GM18507 (cell line): ENCODE data around the gene TMCC1.
A peak's percentile ranks its signal among the peaks of the same experiment; 100 is the strongest.

Experiments
- DNase-seq: peaks from one replicate; pipeline ENCODE4 v3.0.0; 2011; ENCODE audit warnings: low read depth; ENCODE audit not compliant: insufficient read length; ENCODE audit errors: extremely low spot score
- FAIRE-seq: peaks from 2 replicates; lab custom pipeline; 2011; peaks lifted over from hg19 to GRCh38; lab: Jason Lieb, UNC

The TMCC1 gene

GRCh38 chr3:129741794-129742193, 151.7 kb downstream of the TMCC1 start:
- DNase-seq: no peak
- FAIRE-seq: no peak

DNA sequence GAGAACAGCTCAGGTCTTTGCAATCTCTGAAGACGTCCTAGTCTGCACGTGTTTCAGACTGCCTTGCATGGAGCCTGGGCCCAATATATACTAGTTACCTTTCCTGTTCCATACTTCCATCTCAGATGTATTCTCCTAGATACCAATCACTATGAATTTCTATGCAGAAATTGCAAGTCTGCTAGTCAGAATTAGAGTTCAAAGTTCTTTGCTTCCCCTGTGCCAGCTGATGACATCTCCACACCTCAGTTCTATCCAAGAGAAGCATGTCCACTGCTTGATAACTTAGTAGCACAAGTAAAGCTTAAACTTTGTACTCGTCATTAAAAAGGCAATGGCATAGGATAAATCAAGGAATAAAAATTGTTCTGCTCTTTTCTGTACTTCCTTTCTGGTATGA, 153.4 kb downstream of the TMCC1 start:
- FAIRE-seq (no peak), DNase-seq (no peak)

DNA sequence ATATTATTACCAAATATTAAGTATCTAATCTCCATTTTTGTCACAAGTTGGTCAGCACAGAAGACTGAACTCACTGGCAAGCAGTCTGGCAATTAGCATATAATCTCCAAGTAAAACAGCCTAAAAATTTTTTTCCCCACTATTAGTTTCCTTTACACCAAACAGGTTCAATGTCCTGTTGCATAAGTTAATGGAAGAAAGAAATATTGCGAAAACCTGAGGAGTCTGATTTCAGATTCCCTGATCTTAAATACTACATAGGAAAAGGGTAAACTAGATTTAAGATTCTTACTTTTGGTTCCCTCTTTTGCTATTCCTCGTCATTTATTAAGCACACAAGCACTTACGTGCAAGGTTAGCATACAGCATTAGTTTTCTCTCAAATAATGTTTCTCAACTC, 153.9 kb downstream of the TMCC1 start:
- FAIRE-seq: no peak
- no peak for DNase-seq

DNA sequence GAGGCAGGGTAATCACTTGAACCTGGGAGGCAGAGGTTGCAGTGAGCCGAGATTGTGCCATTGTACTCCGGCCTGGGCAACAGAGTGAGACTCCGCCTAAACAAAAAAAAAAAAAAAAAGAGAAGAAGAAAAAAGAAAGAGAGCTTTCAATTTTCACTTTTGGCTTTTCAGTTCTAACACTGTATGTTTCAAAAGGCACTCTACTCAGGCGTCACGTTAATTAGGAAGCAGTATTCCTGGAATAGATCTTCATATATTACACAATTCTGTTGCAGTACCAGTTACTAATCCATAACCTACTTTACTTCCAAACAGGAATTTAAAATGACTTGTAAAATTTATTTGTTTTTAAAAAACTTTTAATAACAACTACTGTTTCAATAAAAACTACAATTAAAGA, 155.3 kb downstream of the TMCC1 start:
- DNase-seq: no peak
- no peak for FAIRE-seq

DNA sequence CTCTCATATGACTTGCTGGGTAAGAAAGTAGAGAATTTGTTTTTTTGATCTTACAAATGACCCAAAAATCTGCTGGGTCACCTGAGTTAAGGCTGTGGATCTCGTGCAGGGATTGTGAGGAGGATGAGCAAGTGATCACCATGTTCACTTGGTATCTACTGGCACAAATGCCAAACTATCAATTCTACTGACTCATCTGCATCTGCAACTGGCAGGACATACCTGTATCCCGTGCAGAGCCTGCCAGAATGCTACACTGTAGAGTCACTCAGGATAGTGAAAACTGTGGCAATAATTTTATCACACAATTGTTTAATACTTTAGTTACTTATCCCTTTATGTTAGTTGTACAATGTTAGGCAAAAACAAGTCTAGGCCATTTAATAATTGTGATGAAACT, 157.4 kb downstream of the TMCC1 start:
- FAIRE-seq: no peak
- no peak for DNase-seq

DNA sequence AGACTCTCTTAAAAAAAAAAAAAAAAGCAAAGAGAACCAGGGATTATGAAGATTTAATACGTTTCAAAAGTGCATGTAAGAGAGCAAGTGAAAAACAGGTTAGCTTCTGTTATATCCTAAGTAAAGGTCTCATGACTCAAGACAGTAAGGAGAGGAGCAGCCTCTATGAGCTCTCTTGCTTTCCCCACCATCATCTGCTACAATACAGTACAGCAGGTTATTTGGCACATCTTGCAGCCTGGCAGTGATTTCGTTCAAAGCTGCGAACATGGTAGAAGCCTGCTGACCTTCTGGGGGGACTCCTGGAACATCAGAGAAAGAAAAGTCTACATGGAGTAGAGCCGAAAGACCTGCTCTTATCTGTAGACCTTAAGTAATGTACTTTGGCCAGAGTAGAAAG, 157.9 kb downstream of the TMCC1 start:
- DNase-seq: no peak
- FAIRE-seq: no peak

DNA sequence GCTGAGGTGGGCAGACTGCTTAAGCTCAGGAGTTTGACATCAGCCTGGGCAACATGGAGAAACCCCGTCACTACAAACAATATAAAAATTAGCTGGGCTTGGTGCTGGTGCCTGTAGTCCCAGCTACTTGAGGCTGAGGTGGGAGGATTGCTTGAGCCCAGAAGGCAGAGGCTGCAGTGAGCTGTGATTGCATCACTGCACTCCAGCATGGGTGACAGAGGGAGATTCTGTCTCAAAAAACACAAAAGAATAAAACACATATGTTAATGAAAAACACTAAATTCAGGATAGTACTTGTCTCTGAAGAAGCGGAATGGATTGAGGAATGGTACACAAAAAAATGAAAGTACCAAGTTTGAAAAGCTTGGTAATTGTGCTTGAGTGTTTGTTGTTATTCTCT, 159.1 kb downstream of the TMCC1 start:
- no peak for FAIRE-seq
- DNase-seq: no peak

GRCh38 chr3:129732200-129732876, 161.2 kb downstream of the TMCC1 start:
- FAIRE-seq (no peak), DNase-seq (no peak)

- FAIRE-seq: no peak
- no peak for DNase-seq
Measured at GRCh38 chr3:129727707-129728106, 165.8 kb downstream of the TMCC1 start.

DNA sequence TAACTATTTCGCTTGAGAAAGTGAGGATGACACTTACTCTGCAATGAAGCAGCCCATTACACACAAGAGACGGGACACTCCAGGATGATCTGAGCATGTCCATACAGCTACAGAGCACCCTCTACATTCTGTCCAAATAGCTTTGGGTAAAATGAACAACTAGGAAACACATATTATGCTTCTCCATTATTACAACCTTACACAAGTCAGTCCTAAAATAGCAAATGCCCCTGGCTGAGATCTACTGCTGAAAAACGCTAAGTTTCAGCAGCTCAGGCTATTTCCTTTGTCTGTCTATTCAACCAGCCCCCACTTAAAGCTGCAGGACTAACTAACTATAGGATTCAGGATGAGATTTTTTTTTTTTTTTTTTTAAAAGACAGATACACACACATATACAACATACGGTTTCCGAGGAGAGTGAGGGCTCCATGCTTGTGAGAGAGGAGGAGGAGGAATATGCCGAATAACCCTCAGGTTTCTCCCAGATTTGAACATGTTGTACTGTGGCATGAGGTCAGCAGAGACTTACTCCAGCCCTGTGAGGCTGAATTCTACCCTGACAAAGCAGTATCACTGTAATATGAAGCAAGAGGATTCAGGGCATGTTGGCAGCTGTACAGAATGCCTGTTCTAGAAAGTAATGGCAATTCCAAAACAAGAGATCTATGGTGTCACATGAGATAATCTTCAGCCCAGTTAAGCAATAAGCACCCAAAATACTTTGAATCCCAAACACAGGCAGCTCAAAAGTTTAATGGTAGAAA, 169.8 kb downstream of the TMCC1 start:
- no peak for DNase-seq
- no peak for FAIRE-seq

- FAIRE-seq (no peak), DNase-seq (no peak)
Measured at GRCh38 chr3:129722527-129722926, 171.0 kb downstream of the TMCC1 start.

- peak; percentile 24 for FAIRE-seq
Measured at GRCh38 chr3:129718201-129718600, 175.3 kb downstream of the TMCC1 start.

GRCh38 chr3:129715854-129716253, 177.7 kb downstream of the TMCC1 start:
- FAIRE-seq: no peak
- DNase-seq: no peak

More at GRCh38 chr3:129718201-129718600, 175.3 kb downstream of the TMCC1 start:
- DNase-seq: no peak

- DNase-seq (no peak), FAIRE-seq (no peak)
Measured at GRCh38 chr3:129708328-129708861, 185.1 kb downstream of the TMCC1 start.

GRCh38 chr3:129705274-129705673, 188.2 kb downstream of the TMCC1 start:
- DNase-seq: no peak
- no peak for FAIRE-seq

GRCh38 chr3:129703913-129704312, 189.6 kb downstream of the TMCC1 start:
- FAIRE-seq (no peak), DNase-seq (no peak)

DNA sequence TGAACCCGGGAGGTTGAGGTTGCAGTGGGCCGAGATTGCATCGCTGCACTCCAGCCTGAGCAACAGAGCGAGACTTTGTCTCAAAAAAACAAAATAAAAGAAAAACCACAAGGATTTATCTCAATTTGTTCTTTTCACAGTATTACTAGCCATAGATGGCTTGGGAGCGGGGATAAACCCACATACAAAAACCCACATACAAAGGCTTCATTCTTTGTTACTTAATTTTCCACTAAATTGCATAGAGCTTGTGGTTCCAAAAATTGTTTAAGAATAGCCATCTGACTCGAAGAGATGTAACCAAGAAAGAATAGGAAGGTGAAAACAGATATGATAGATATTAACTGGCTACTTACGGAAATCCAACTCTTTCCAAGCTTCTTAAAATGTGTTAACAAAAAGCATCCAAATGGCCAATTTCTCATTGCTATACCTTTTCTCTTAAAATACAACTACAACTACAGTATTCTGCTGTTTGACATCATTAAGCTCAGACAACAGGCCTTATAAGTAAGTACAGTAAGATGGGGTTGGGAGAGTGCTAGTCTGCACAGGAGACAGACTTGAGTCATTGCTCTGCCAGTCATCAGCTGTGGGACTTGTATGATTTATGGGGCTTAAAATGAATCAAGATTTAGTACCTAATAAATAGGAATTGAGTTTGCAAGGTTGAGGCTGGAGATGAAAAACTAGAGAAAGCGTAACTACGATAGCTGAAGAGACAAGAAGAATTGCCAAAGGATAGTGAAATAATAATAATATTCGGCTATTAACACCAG, 190.4 kb downstream of the TMCC1 start:
- FAIRE-seq (no peak), DNase-seq (no peak)

DNA sequence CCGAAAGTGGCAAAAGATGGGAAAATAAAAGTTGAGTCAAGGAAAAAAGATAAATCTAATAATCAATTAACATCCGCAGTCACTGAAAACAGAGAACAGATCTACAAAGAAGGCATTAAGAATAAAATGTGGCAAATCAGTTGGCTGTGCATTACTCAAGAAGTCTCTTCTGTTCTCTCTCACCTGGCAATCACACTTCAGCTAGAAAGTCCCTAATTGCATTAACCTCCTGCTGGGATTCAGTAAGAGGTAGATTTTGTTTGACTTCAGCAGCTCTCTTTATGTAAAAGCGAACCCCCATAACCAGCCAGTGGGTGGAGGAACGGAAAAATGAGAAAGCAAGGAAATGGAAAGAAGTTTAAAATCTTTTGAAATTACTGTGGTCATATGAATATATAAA, 192.3 kb downstream of the TMCC1 start:
- DNase-seq (no peak), FAIRE-seq (no peak)

- no peak for DNase-seq
- FAIRE-seq: no peak
Measured at GRCh38 chr3:129699612-129700011, 193.9 kb downstream of the TMCC1 start.

GRCh38 chr3:129699199-129699598, 194.3 kb downstream of the TMCC1 start:
- DNase-seq: no peak

More at GRCh38 chr3:129699199-129699598, 194.3 kb downstream of the TMCC1 start:
- no peak for FAIRE-seq
